ENCODE data around the gene DOC2A. TPM values are rescaled to one million over a fixed set of nuclear protein-coding genes. Genes with fewer than 3 reads are reported as not detected.

The DOC2A gene
- total RNA-seq, 1 donor from 2014 or later, result 6.9 TPM

DNA sequence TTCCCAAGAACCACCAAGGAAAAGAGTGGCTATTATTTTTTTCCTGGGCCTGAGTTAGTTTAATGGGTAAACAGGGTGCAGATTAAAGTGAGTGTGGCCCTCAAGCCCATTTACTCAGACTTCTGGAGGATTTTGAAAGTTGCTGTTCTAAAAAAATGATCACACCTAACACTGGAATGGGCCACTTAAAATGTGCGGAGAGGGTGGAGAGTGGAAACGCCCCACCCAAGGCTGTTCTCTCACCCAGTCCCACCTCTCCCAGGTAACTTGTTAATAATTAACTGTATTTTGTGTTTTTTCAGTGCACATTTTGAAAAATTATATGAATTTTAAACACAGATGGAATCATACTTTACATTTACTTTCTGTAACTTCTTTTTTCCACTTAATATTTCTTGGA lies 20.8 kb downstream of the DOC2A start:
- Mint-ChIP-seq H3K36me3 (peaks cover 17% of the 10 kb centered on the region), H3K27ac (no peak overlapping the region), H3K4me3 (no peak overlapping the region), H3K9me3 (no peaks in the 10 kb centered on the region), H3K27me3 (no peaks in the 10 kb centered on the region), H3K4me1 (ENCODE audit: unreplicated experiment) (peaks cover 22% of the 10 kb centered on the region)
- DNase-seq (ENCODE audit: extremely low spot score, unreplicated experiment), result no peak
- TF ChIP-seq, protein P1, sequence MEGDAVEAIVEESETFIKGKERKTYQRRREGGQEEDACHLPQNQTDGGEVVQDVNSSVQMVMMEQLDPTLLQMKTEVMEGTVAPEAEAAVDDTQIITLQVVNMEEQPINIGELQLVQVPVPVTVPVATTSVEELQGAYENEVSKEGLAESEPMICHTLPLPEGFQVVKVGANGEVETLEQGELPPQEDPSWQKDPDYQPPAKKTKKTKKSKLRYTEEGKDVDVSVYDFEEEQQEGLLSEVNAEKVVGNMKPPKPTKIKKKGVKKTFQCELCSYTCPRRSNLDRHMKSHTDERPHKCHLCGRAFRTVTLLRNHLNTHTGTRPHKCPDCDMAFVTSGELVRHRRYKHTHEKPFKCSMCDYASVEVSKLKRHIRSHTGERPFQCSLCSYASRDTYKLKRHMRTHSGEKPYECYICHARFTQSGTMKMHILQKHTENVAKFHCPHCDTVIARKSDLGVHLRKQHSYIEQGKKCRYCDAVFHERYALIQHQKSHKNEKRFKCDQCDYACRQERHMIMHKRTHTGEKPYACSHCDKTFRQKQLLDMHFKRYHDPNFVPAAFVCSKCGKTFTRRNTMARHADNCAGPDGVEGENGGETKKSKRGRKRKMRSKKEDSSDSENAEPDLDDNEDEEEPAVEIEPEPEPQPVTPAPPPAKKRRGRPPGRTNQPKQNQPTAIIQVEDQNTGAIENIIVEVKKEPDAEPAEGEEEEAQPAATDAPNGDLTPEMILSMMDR (conservative IDR thresholded peaks at IDR 0.05), result no peak

DNA sequence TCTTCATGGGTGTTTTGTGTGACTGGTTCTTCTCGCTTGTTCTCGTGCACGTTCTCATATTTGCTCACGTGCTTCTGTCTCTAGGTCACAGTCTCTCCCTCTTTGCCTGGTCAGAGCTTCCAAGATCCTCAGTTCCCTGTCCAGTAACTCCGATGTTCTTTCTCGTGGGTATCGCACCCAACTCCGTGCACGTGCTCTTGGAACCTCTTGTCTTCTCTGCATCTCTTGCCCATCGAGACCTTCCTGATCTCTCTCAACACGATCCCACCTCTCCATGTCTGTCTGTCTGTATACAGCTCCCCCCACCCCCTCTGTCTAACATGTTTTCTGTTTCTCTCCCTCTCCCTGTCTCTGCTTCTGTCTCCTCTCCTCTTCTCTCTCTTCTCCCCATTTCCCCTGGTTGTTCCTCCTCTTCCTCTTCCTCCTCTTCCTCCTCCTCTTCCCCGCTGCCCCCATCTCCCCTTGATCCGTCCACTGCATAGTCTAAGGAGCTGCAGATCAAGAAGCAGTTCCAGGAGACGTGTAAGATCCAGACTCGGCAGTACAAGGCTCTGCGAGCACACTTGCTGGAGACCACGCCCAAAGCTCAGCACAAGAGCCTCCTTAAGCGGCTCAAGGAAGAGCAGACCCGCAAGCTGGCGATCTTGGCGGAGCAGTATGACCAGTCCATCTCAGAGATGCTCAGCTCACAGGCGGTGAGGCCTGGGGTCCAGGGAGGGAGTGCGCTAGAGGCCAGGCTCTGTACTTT lies 21.5 kb downstream of the DOC2A start:
- no peak for DNase-seq (ENCODE audit: extremely low spot score, unreplicated experiment)
- Mint-ChIP-seq H3K4me1 (ENCODE audit: unreplicated experiment) (peaks cover 14% of the 10 kb centered on the region), H3K27ac (peak overlapping the region; percentile 34), H3K36me3 (peaks cover 17% of the 10 kb centered on the region), H3K4me3 (no peak overlapping the region), H3K9me3 (no peaks in the 10 kb centered on the region), H3K27me3 (no peaks in the 10 kb centered on the region)
- TF ChIP-seq, protein P1 (conservative IDR thresholded peaks at IDR 0.05), result no peak

DNA sequence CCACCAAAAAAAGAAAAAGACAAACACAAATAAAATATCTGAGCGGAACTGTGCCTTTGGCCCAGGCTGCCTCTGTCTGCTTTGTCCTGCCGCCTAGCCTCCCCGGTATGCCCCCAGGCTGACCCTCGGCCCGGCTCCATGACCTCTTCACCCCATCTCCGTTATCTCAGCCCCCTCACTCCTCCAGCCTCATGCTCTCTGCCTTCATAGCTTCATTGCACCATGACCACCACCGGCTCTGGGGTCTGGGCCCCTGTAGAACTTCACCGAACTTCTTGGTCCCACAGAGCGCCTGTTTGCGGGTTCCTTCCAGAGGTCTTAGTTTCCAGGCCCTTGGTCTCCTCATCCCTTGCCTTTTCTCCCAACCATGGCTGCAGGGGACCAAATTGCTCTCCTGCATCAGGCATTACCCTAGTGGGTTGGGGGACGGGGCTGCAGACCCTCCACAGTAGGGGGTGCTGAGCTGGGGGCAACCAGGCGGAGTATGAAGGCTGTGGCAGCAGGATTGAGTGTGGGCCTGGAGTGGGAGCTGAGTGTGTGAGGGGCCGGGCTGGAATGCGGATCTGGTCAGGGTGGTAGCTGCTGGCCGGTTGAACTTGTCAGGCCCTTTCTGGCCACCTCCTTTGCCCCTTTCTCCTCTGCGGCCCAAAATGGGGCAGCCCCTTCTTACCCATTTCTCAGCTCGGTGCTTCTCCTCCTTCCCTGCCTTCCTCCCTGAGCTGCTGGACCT lies 22.3 kb downstream of the DOC2A start:
- no peak for DNase-seq (ENCODE audit: extremely low spot score, unreplicated experiment)
- no peak overlapping the region for H3K27ac Mint-ChIP-seq
- H3K27me3 Mint-ChIP-seq, result no peaks in the 10 kb centered on the region
- no peak overlapping the region for H3K4me3 Mint-ChIP-seq
- TF ChIP-seq, protein P1 (conservative IDR thresholded peaks at IDR 0.05), result no peak
- H3K4me1 Mint-ChIP-seq (ENCODE audit: unreplicated experiment), result peaks cover 10% of the 10 kb centered on the region
- peaks cover 17% of the 10 kb centered on the region for H3K36me3 Mint-ChIP-seq
- no peaks in the 10 kb centered on the region for H3K9me3 Mint-ChIP-seq

DNA sequence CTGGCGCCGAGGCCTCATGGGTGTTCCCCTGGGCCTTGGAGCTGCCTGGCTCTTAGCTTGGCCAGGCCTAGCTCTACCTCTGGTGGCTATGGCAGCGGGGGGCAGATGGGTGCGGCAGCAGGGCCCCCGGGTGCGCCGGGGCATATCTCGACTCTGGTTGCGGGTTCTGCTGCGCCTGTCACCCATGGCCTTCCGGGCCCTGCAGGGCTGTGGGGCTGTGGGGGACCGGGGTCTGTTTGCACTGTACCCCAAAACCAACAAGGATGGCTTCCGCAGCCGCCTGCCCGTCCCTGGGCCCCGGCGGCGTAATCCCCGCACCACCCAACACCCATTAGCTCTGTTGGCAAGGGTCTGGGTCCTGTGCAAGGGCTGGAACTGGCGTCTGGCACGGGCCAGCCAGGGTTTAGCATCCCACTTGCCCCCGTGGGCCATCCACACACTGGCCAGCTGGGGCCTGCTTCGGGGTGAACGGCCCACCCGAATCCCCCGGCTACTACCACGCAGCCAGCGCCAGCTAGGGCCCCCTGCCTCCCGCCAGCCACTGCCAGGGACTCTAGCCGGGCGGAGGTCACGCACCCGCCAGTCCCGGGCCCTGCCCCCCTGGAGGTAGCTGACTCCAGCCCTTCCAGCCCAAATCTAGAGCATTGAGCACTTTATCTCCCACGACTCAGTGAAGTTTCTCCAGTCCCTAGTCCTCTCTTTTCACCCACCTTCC lies 23.3 kb downstream of the DOC2A start:
- Mint-ChIP-seq H3K36me3 (peaks cover 17% of the 10 kb centered on the region), H3K27ac (no peak overlapping the region)
- TF ChIP-seq, protein P1 (conservative IDR thresholded peaks at IDR 0.05), result no peak

DNA sequence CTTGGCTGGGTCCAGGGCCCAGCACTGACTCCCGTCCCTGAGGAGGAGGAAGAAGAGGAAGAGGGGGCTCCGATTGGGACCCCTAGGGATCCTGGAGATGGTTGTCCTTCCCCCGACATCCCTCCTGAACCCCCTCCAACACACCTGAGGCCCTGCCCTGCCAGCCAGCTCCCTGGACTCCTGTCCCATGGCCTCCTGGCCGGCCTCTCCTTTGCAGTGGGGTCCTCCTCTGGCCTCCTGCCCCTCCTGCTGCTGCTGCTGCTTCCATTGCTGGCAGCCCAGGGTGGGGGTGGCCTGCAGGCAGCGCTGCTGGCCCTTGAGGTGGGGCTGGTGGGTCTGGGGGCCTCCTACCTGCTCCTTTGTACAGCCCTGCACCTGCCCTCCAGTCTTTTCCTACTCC lies 23.9 kb downstream of the DOC2A start:
- DNase-seq (ENCODE audit: extremely low spot score, unreplicated experiment), result no peak
- TF ChIP-seq, protein P1 (conservative IDR thresholded peaks at IDR 0.05), result no peak
- Mint-ChIP-seq H3K36me3 (peaks cover 17% of the 10 kb centered on the region), H3K27me3 (no peaks in the 10 kb centered on the region), H3K4me3 (no peak overlapping the region), H3K27ac (no peak overlapping the region), H3K9me3 (no peaks in the 10 kb centered on the region), H3K4me1 (ENCODE audit: unreplicated experiment) (peaks cover 4% of the 10 kb centered on the region)

More for the DNA sequence above, 23.3 kb downstream of the DOC2A start:
- Mint-ChIP-seq H3K4me3 (no peak overlapping the region), H3K9me3 (no peaks in the 10 kb centered on the region), H3K4me1 (ENCODE audit: unreplicated experiment) (peaks cover 8% of the 10 kb centered on the region), H3K27me3 (no peaks in the 10 kb centered on the region)
- no peak for DNase-seq (ENCODE audit: extremely low spot score, unreplicated experiment)

Measured in type B pancreatic cell (in vitro differentiated cells).